Loucy (cell line): ENCODE data around the gene SETBP1.

Source experiments
- H2AFZ ChIP-seq: fragments of 200-600 bp; sonication (generic); 2 replicates; pipeline ENCODE4 v1.6.0; 2016; ENCODE audit warnings: antibody characterized with exemption, mild to moderate bottlenecking, low read length, moderate library complexity
- H3F3A ChIP-seq: fragments of 200-600 bp; 2 replicates; pipeline ENCODE4 v1.6.0; 2016; ENCODE audit warnings: antibody characterized with exemption, low read depth, mild to moderate bottlenecking
- H3K27me3 ChIP-seq: fragments of 200-600 bp; sonication (generic); 2 replicates; pipeline ENCODE4 v1.6.1; 2014; ENCODE audit warnings: low read length, mild to moderate bottlenecking; ENCODE audit not compliant: insufficient read depth, poor library complexity, severe bottlenecking
- H3K36me3 ChIP-seq: fragments of 200-600 bp; sonication (generic); 2 replicates; pipeline ENCODE4 v1.6.1; 2016; ENCODE audit warnings: low read length; ENCODE audit not compliant: insufficient read depth
- H3K4me1 ChIP-seq: fragments of 200-600 bp; sonication (generic); 2 replicates; pipeline ENCODE4 v1.5.1; 2014; ENCODE audit warnings: low read length, mild to moderate bottlenecking; ENCODE audit not compliant: insufficient read depth, poor library complexity, severe bottlenecking
- H3K4me2 ChIP-seq: fragments of 200-600 bp; sonication (generic); 2 replicates; pipeline ENCODE4 v1.6.0; 2014; ENCODE audit warnings: antibody characterized with exemption, low read length, low read depth, mild to moderate bottlenecking; ENCODE audit not compliant: poor library complexity, severe bottlenecking
- H3K4me3 ChIP-seq: fragments of 200-600 bp; sonication (generic); 2 replicates; pipeline ENCODE4 v1.5.1; 2014; ENCODE audit warnings: low read length, mild to moderate bottlenecking, mixed read lengths; ENCODE audit not compliant: poor library complexity, severe bottlenecking
- H3K79me2 ChIP-seq: fragments of 200-600 bp; sonication (generic); 2 replicates; pipeline ENCODE4 v1.6.1; 2014; ENCODE audit warnings: low read length; ENCODE audit not compliant: insufficient read depth
- H3K9ac ChIP-seq: fragments of 200-600 bp; sonication (generic); 2 replicates; pipeline ENCODE4 v1.6.0; 2014; ENCODE audit warnings: mild to moderate bottlenecking, low read depth, low read length, moderate library complexity; ENCODE audit not compliant: poor library complexity, severe bottlenecking
- H3K9me2 ChIP-seq: fragments of 200-600 bp; sonication (generic); replicated peaks from 2 replicates; pipeline ENCODE4 v1.6.1; 2016; ENCODE audit warnings: low read depth, low read length, mixed read lengths
- H3K9me3 ChIP-seq: fragments of 200-600 bp; sonication (generic); 2 replicates; pipeline ENCODE4 v1.6.1; 2014; ENCODE audit warnings: mild to moderate bottlenecking, antibody characterized with exemption, low read length, low read depth; ENCODE audit not compliant: insufficient read depth
- H4K20me1 ChIP-seq: fragments of 200-600 bp; sonication (generic); 2 replicates; pipeline ENCODE4 v1.6.0; 2014; ENCODE audit warnings: antibody characterized with exemption, low read length, mild to moderate bottlenecking; ENCODE audit not compliant: insufficient read depth, poor library complexity, severe bottlenecking
- CTCF ChIP-seq: fragments of 200-600 bp; sonication (generic); conservative IDR thresholded peaks from 2 replicates; pipeline ENCODE4 v1.5.1; 2014; ENCODE audit warnings: mild to moderate bottlenecking, antibody characterized with exemption, low read length
- EZH2phosphoT487 ChIP-seq: fragments of 200-600 bp; IDR thresholded peaks from 2 replicates; pipeline ENCODE4 v1.6.1; 2018; ENCODE audit warnings: antibody characterized with exemption, mild to moderate bottlenecking, moderate library complexity, borderline replicate concordance

The SETBP1 gene

GRCh38 chr18:44770641-44771040 is 90.0 kb downstream of the SETBP1 start:
- Histone ChIP-seq H3K4me3 (no peak overlapping the region), H3K9me2 (no peaks in the 10 kb centered on the region), H3K27me3 (no peaks in the 10 kb centered on the region), H3K9me3 (no peaks in the 10 kb centered on the region), H3K4me1 (peaks cover 28% of the 10 kb centered on the region), H3K79me2 (peaks cover 41% of the 10 kb centered on the region; the same call in 1 of the 2 replicates), H2AFZ (no peak overlapping the region), H3K36me3 (no peaks in the 10 kb centered on the region; the same call in 1 of the 2 replicates), H3K4me2 (no peak overlapping the region), H4K20me1 (no peaks in the 10 kb centered on the region), H3K9ac (no peak overlapping the region), H3F3A (no peaks in the 10 kb centered on the region)
- TF ChIP-seq EZH2phosphoT487 (no peak), CTCF (no peak)

GRCh38 chr18:44771572-44771955 is 90.9 kb downstream of the SETBP1 start:
- Histone ChIP-seq H3K4me1 (peaks cover 27% of the 10 kb centered on the region), H2AFZ (no peak overlapping the region), H3K36me3 (no peaks in the 10 kb centered on the region), H3F3A (no peaks in the 10 kb centered on the region), H3K79me2 (peaks cover 40% of the 10 kb centered on the region; the same call in 1 of the 2 replicates), H3K9ac (no peak overlapping the region), H3K27me3 (no peaks in the 10 kb centered on the region), H3K4me2 (no peak overlapping the region), H4K20me1 (no peaks in the 10 kb centered on the region), H3K9me3 (no peaks in the 10 kb centered on the region), H3K4me3 (no peak overlapping the region), H3K9me2 (no peaks in the 10 kb centered on the region)
- TF ChIP-seq CTCF (no peak), EZH2phosphoT487 (no peak)

- no peaks in the 10 kb centered on the region for H3K36me3 ChIP-seq
- H3K27me3 ChIP-seq, result no peaks in the 10 kb centered on the region
- H3K4me2 ChIP-seq, result no peak overlapping the region
- H3K4me1 ChIP-seq, result peaks cover 23% of the 10 kb centered on the region
- TF ChIP-seq CTCF (no peak), EZH2phosphoT487 (no peak)
- no peaks in the 10 kb centered on the region for H4K20me1 ChIP-seq
- no peaks in the 10 kb centered on the region for H3K9me3 ChIP-seq
- H3K9ac ChIP-seq, result no peak overlapping the region
- peaks cover 46% of the 10 kb centered on the region; the same call in 1 of the 2 replicates for H3K79me2 ChIP-seq
- H2AFZ ChIP-seq, result no peak overlapping the region
- no peaks in the 10 kb centered on the region for H3K9me2 ChIP-seq
- no peaks in the 10 kb centered on the region for H3F3A ChIP-seq
- no peak overlapping the region for H3K4me3 ChIP-seq
Measured at GRCh38 chr18:44771956-44772917, 91.5 kb downstream of the SETBP1 start.
